WTC11 (cell line): Measurements from ENCODE around the gene SRCIN1. TPM values are rescaled to one million over a fixed set of nuclear protein-coding genes. Genes with fewer than 3 reads are reported as not detected.

Experiments used
- ATAC-seq: fragments of 200-7000 bp; cut with Tn5 transposase; 2 replicates; pipeline ENCODE4 v1.10.0; 2021; ENCODE audit warnings: mild to moderate bottlenecking, moderate library complexity
- CTCF ChIA-PET: fragments of 300-600 bp; sonication (Branson Sonifier 250); formaldehyde crosslinking; loops from one replicate; lab custom pipeline; 2021; ENCODE audit warnings: antibody characterized with exemption; lab: Charles Lee
- POLR2A ChIA-PET: fragments of 350-600 bp; sonication (Branson Sonifier 250); formaldehyde crosslinking; loops from one replicate; lab custom pipeline; 2021; ENCODE audit warnings: antibody characterized with exemption; lab: Charles Lee
- DNase-seq: peaks from one replicate; pipeline ENCODE4 v3.0.0; 2021; ENCODE audit warnings: low spot score
- H3K27ac Mint-ChIP-seq: 2 replicates; pipeline ENCODE4 v1.8.0; 2021; ENCODE audit warnings: mixed read lengths
- H3K27me3 Mint-ChIP-seq: 2 replicates; pipeline ENCODE4 v1.8.0; 2021; ENCODE audit warnings: low read depth, mild to moderate bottlenecking, moderate library complexity, mixed read lengths
- H3K36me3 Mint-ChIP-seq: 2 replicates; pipeline ENCODE4 v1.8.0; 2021; ENCODE audit warnings: mixed read lengths
- H3K4me1 Mint-ChIP-seq: 2 replicates; pipeline ENCODE4 v1.8.0; 2022; ENCODE audit warnings: mixed read lengths
- H3K4me3 Mint-ChIP-seq: 2 replicates; pipeline ENCODE4 v1.8.0; 2021; ENCODE audit warnings: mild to moderate bottlenecking, moderate library complexity, mixed read lengths
- H3K9me3 Mint-ChIP-seq: 2 replicates; pipeline ENCODE4 v1.8.0; 2021; ENCODE audit warnings: mixed read lengths
- ARID4B ChIP-seq: sonication (generic); formaldehyde crosslinking; IDR thresholded peaks from 2 replicates; pipeline ENCODE4 v1.8.0; 2023; ENCODE audit warnings: missing genetic modification reagents, mild to moderate bottlenecking, borderline replicate concordance
- CREB1 ChIP-seq: sonication (generic); formaldehyde crosslinking; IDR thresholded peaks from 2 replicates; pipeline ENCODE4 v1.8.0; 2023; ENCODE audit warnings: mild to moderate bottlenecking, missing genetic modification reagents
- E2F4 ChIP-seq: sonication (generic); formaldehyde crosslinking; IDR thresholded peaks from 2 replicates; pipeline ENCODE4 v1.8.1; 2022; ENCODE audit warnings: low read depth, mild to moderate bottlenecking, moderate library complexity, missing genetic modification reagents, borderline replicate concordance
- ELF4 ChIP-seq: sonication (generic); formaldehyde crosslinking; IDR thresholded peaks from 2 replicates; pipeline ENCODE4 v1.8.1; 2022; ENCODE audit warnings: low read depth, mild to moderate bottlenecking, moderate library complexity, missing genetic modification reagents
- FOXP1 ChIP-seq: sonication (generic); formaldehyde crosslinking; IDR thresholded peaks from 2 replicates; pipeline ENCODE4 v1.8.0; 2022; ENCODE audit warnings: missing genetic modification reagents, mild to moderate bottlenecking, moderate library complexity, borderline replicate concordance
- HMGA2 ChIP-seq: fragments of 250-450 bp; sonication (Bioruptor Pico); IDR thresholded peaks from 2 replicates; pipeline ENCODE4 v1.4.0; 2021; ENCODE audit warnings: mild to moderate bottlenecking, moderate library complexity
- IRF1 ChIP-seq: sonication (generic); formaldehyde crosslinking; IDR thresholded peaks from 2 replicates; pipeline ENCODE4 v1.8.0; 2023; ENCODE audit warnings: missing genetic modification reagents
- JAZF1 ChIP-seq: fragments of 250-450 bp; sonication (Bioruptor Pico); IDR thresholded peaks from 2 replicates; pipeline ENCODE4 v1.9.0; 2021; ENCODE audit warnings: moderate library complexity, mild to moderate bottlenecking, inconsistent platforms
- PREB ChIP-seq: sonication (generic); formaldehyde crosslinking; IDR thresholded peaks from 2 replicates; pipeline ENCODE4 v1.8.1; 2022; ENCODE audit warnings: mild to moderate bottlenecking, missing genetic modification reagents, moderate library complexity, borderline replicate concordance
- SMAD3 ChIP-seq: sonication (generic); formaldehyde crosslinking; IDR thresholded peaks from 2 replicates; pipeline ENCODE4 v1.8.0; 2022; ENCODE audit warnings: missing genetic modification reagents, mild to moderate bottlenecking, borderline replicate concordance
- STAT6 ChIP-seq: sonication (generic); formaldehyde crosslinking; conservative IDR thresholded peaks from 2 replicates; pipeline ENCODE4 v1.8.1; 2023; ENCODE audit warnings: mild to moderate bottlenecking, low read depth, missing genetic modification reagents, moderate library complexity
- ZNF121 ChIP-seq: sonication (generic); formaldehyde crosslinking; IDR thresholded peaks from 2 replicates; pipeline ENCODE4 v1.8.0; 2023; ENCODE audit warnings: missing genetic modification reagents
- ZNF281 ChIP-seq: sonication (generic); formaldehyde crosslinking; IDR thresholded peaks from 2 replicates; pipeline ENCODE4 v1.8.0; 2023; ENCODE audit warnings: mild to moderate bottlenecking, missing genetic modification reagents
- ZNF396 ChIP-seq: fragments of 250-450 bp; sonication (Bioruptor Pico); IDR thresholded peaks from 2 replicates; pipeline ENCODE4 v1.8.0; 2021; ENCODE audit warnings: mild to moderate bottlenecking, moderate library complexity, borderline replicate concordance
- ZNF416 ChIP-seq: fragments of 250-450 bp; sonication (Bioruptor Pico); IDR thresholded peaks from 2 replicates; pipeline ENCODE4 v1.9.0; 2021; ENCODE audit warnings: mild to moderate bottlenecking, inconsistent platforms
- total RNA-seq: library from RNA; stranded (reverse); gene quantifications from 3 replicates; pipeline ENCODE4 v1.2.3, GENCODE V29; 2021

The SRCIN1 gene
- total RNA-seq, 1 experiment from 2014 or later = 17.3 TPM

- DNase-seq = no peak
- POLR2A ChIA-PET = no interaction called here
- H3K4me3 Mint-ChIP-seq = no peak overlapping the region
- no peak for TF ChIP-seq E2F4
- TF ChIP-seq FOXP1 (CRISPR knock-in tag) = 0 out of 2 replicates have a peak, but pooled peaks have one; percentile 18
- TF ChIP-seq, all 79 proteins: peak for 1
- Mint-ChIP-seq H3K27ac (no peak overlapping the region), H3K9me3 (no peaks in the 10 kb centered on the region), H3K4me1 (peaks cover 18% of the 10 kb centered on the region), H3K27me3 (peaks cover 2% of the 10 kb centered on the region; the same call in 1 of the 2 replicates), H3K36me3 (no peaks in the 10 kb centered on the region)
- ATAC-seq = peak; percentile 51
- CTCF ChIA-PET = interaction anchor here (0.6 to 19.6 kb wide), 17 partner anchors 9 to 192 kb away, joined by 3 to 341 read pairs (median 3); no protein-coding TSS in a partner anchor
These were observed 62.2 kb downstream of the SRCIN1 start for GRCh38 chr17:38543403-38544174.

- Mint-ChIP-seq H3K36me3 (no peaks in the 10 kb centered on the region), H3K4me3 (no peak overlapping the region), H3K9me3 (no peaks in the 10 kb centered on the region), H3K27me3 (peaks cover 6% of the 10 kb centered on the region), H3K4me1 (peaks cover 18% of the 10 kb centered on the region), H3K27ac (no peak overlapping the region)
- DNase-seq (no peak), ATAC-seq (no peak)
- CTCF ChIA-PET = interaction anchor here (0.5 to 19.6 kb wide), 10 partner anchors 14 to 131 kb away, joined by 3 to 341 read pairs (median 3); no protein-coding TSS in a partner anchor
- POLR2A ChIA-PET = interaction anchor here (0.9 kb wide), 1 partner anchor 16 kb away, joined by 3 read pairs; no protein-coding TSS in a partner anchor
- no peak for TF ChIP-seq STAT6 (CRISPR knock-in tag)
- no peak for TF ChIP-seq PREB (CRISPR knock-in tag)
- TF ChIP-seq ZNF416 (CRISPR knock-in tag) = no peak
- no peak for TF ChIP-seq ARID4B
- TF ChIP-seq IRF1 (CRISPR knock-in tag) = no peak
- no peak for TF ChIP-seq CREB1
- TF ChIP-seq ZNF396 (CRISPR knock-in tag) = no peak
- no peak for TF ChIP-seq JAZF1 (CRISPR knock-in tag)
- no peak for TF ChIP-seq HMGA2 (CRISPR knock-in tag)
- TF ChIP-seq ZNF281 (CRISPR knock-in tag) = no peak
- TF ChIP-seq ELF4 = no peak
- TF ChIP-seq ZNF121 (CRISPR knock-in tag) = no peak
- TF ChIP-seq SMAD3 = no peak
These were observed 63.5 kb downstream of the SRCIN1 start for GRCh38 chr17:38542286-38542685.
